Superior temporal gyrus (tissue), 1 donor: ENCODE data around the gene ANTXR2.

ENCODE experiments used
- DNase-seq: peaks from one replicate; pipeline ENCODE4 v3.0.0-alpha.2; 2016; ENCODE audit errors: extremely low spot score

ANTXR2 gene

GRCh38 chr4:80069837-80070731, 2.9 kb downstream of the ANTXR2 start:
- DNase-seq: peak; percentile 22

GRCh38 chr4:80069108-80069836, 3.8 kb downstream of the ANTXR2 start:
- no peak for DNase-seq

GRCh38 chr4:80065601-80066000, 7.4 kb downstream of the ANTXR2 start:
- no peak for DNase-seq

GRCh38 chr4:80062527-80062926, 10.5 kb downstream of the ANTXR2 start:
- DNase-seq: no peak

- no peak for DNase-seq
Observed at GRCh38 chr4:80060804-80061203, 12.2 kb downstream of the ANTXR2 start.

GRCh38 chr4:80058740-80059139, 14.3 kb downstream of the ANTXR2 start:
- no peak for DNase-seq

- DNase-seq: no peak
Observed at GRCh38 chr4:80054375-80054774, 18.7 kb downstream of the ANTXR2 start.

- DNase-seq: no peak
Observed at GRCh38 chr4:80053140-80053910, 19.7 kb downstream of the ANTXR2 start.

GRCh38 chr4:80049813-80050534, 23.1 kb downstream of the ANTXR2 start:
- no peak for DNase-seq

GRCh38 chr4:80049402-80049801, 23.6 kb downstream of the ANTXR2 start:
- DNase-seq: no peak

- DNase-seq: no peak
Observed at GRCh38 chr4:80045786-80046185, 27.2 kb downstream of the ANTXR2 start.

- DNase-seq: no peak
Observed at GRCh38 chr4:80043541-80043940, 29.5 kb downstream of the ANTXR2 start.

- no peak for DNase-seq
Observed at GRCh38 chr4:80042821-80043220, 30.2 kb downstream of the ANTXR2 start.

- DNase-seq: no peak
Observed at GRCh38 chr4:80037864-80038263, 35.2 kb downstream of the ANTXR2 start.

GRCh38 chr4:80036949-80037685, 35.9 kb downstream of the ANTXR2 start:
- DNase-seq: no peak

- no peak for DNase-seq
Observed at GRCh38 chr4:80036306-80036705, 36.7 kb downstream of the ANTXR2 start.

- DNase-seq: no peak
Observed at GRCh38 chr4:80035336-80035735, 37.7 kb downstream of the ANTXR2 start.

- DNase-seq: no peak
Observed at GRCh38 chr4:80033581-80033980, 39.4 kb downstream of the ANTXR2 start.

- no peak for DNase-seq
Observed at GRCh38 chr4:80029364-80029763, 43.7 kb downstream of the ANTXR2 start.

GRCh38 chr4:80027611-80028010, 45.4 kb downstream of the ANTXR2 start:
- no peak for DNase-seq

- DNase-seq: no peak
Observed at GRCh38 chr4:80026100-80026499, 46.9 kb downstream of the ANTXR2 start.
